GM12892 (cell line): ENCODE results near the gene PLCG2.

ENCODE experiments used
- POLR2A ChIP-seq: IDR thresholded peaks from 2 replicates; pipeline ENCODE4 v1.6.1; 2011; ENCODE audit warnings: low read depth, low read length, control low read depth
- POLR2AphosphoS5 ChIP-seq: IDR thresholded peaks from 2 replicates; pipeline ENCODE4 v1.6.1; 2011; ENCODE audit warnings: low read depth, low read length, control low read depth
- TAF1 ChIP-seq: IDR thresholded peaks from 2 replicates; pipeline ENCODE4 v1.6.1; 2011; ENCODE audit warnings: low read depth, mild to moderate bottlenecking, control low read depth, low read length, borderline replicate concordance

- TF ChIP-seq TAF1 (no peak), POLR2AphosphoS5 (no peak), POLR2A (no peak)
Measured at GRCh38 chr16:81810361-81810760, 31.3 kb downstream of the PLCG2 start.
